Activated CD4-positive, alpha-beta T cell treated with anti-CD3 and anti-CD28 coated beads, Interleukin-2, amount 50 U/mL, for 16 hours (primary cell): ENCODE results near the gene FBXO33.

Experiments used
- DNase-seq: peaks from one replicate; pipeline ENCODE4 v3.0.0-alpha.2; 2020

The FBXO33 gene

GRCh38 chr14:39430762-39431415 is 1.3 kb downstream of the FBXO33 start:
- no peak for DNase-seq

GRCh38 chr14:39428118-39428517 is 4.1 kb downstream of the FBXO33 start:
- DNase-seq, result no peak

- DNase-seq, result no peak
These were observed 5.6 kb downstream of the FBXO33 start for GRCh38 chr14:39426605-39427004.

- DNase-seq, result no peak
These were observed 6.3 kb downstream of the FBXO33 start for GRCh38 chr14:39425947-39426346.

GRCh38 chr14:39423793-39424192 is 8.4 kb downstream of the FBXO33 start:
- no peak for DNase-seq

GRCh38 chr14:39422243-39422642 is 10.0 kb downstream of the FBXO33 start:
- DNase-seq, result no peak

- no peak for DNase-seq
These were observed 13.0 kb downstream of the FBXO33 start for GRCh38 chr14:39419272-39419671.

GRCh38 chr14:39417014-39417413 is 15.2 kb downstream of the FBXO33 start:
- no peak for DNase-seq

- DNase-seq, result no peak
These were observed 16.2 kb downstream of the FBXO33 start for GRCh38 chr14:39416072-39416471.

- no peak for DNase-seq
These were observed 25.7 kb downstream of the FBXO33 start for GRCh38 chr14:39406560-39406959.

- no peak for DNase-seq
These were observed 33.9 kb downstream of the FBXO33 start for GRCh38 chr14:39398382-39398781.

- peak; percentile 3 for DNase-seq
These were observed 35.8 kb downstream of the FBXO33 start for GRCh38 chr14:39396448-39396847.

- no peak for DNase-seq
These were observed 36.5 kb downstream of the FBXO33 start for GRCh38 chr14:39395555-39396254.

- no peak for DNase-seq
These were observed 38.9 kb downstream of the FBXO33 start for GRCh38 chr14:39393289-39393688.

- DNase-seq, result no peak
These were observed 48.1 kb downstream of the FBXO33 start for GRCh38 chr14:39384177-39384576.

- peak; percentile 4 for DNase-seq
These were observed 48.5 kb downstream of the FBXO33 start for GRCh38 chr14:39383741-39384140.

GRCh38 chr14:39383026-39383660 is 49.1 kb downstream of the FBXO33 start:
- peak; percentile 68 for DNase-seq

- DNase-seq, result no peak
These were observed 49.8 kb downstream of the FBXO33 start for GRCh38 chr14:39382463-39382862.

- no peak for DNase-seq
These were observed 50.9 kb downstream of the FBXO33 start for GRCh38 chr14:39381366-39381765.

- no peak for DNase-seq
These were observed 55.4 kb downstream of the FBXO33 start for GRCh38 chr14:39376667-39377403.

- no peak for DNase-seq
These were observed 57.4 kb downstream of the FBXO33 start for GRCh38 chr14:39374851-39375250.

GRCh38 chr14:39372656-39373055 is 59.6 kb downstream of the FBXO33 start:
- no peak for DNase-seq

- DNase-seq, result no peak
These were observed 61.8 kb downstream of the FBXO33 start for GRCh38 chr14:39370415-39370814.

- DNase-seq, result no peak
These were observed 63.2 kb downstream of the FBXO33 start for GRCh38 chr14:39369029-39369428.
